Motor neuron (in vitro differentiated cells): ENCODE measurements around the gene ERFL. TPM values are rescaled to one million over a fixed set of nuclear protein-coding genes. Genes with fewer than 3 reads are reported as not detected.
A peak's percentile ranks its signal among the peaks of the same experiment; 100 is the strongest.

Experiments used
- ATAC-seq, 8 experiments: fragments of 200-7000 bp; cut with Tn5 transposase; replicated peaks in 6 of 8; 2 replicates each; pipeline ENCODE4 v1.8.0; 2021; ENCODE audit warnings: mild to moderate bottlenecking in 8 of 8, moderate library complexity in 8 of 8
- H3K27ac ChIP-seq, 2 donors: fragments of 250-450 bp; sonication (Bioruptor Pico); 2 replicates each; pipeline ENCODE4 v1.9.0; 2021; ENCODE audit warnings: antibody characterized with exemption in 2 of 2, mild to moderate bottlenecking in 2 of 2, moderate library complexity in 1 of 2
- H3K4me1 ChIP-seq, 2 donors: fragments of 250-450 bp; sonication (Bioruptor Pico); replicated peaks in 1 of 2; 2 replicates each; pipeline ENCODE4 v1.6.1; 2021; ENCODE audit warnings: antibody characterized with exemption in 2 of 2, mild to moderate bottlenecking in 2 of 2, moderate library complexity in 1 of 2
- H3K4me3 ChIP-seq, 5 donors: fragments of 250-450 bp; sonication (Bioruptor Pico); 2 replicates each; pipeline ENCODE4 v1.9.0; 2021; ENCODE audit warnings: antibody characterized with exemption in 5 of 5, mild to moderate bottlenecking in 5 of 5, moderate library complexity in 4 of 5
- WGBS, 10 experiments: fragments of 450-650 bp; shearing (Covaris generic); methylation state at CpG; one replicate each; pipeline ENCODE4 v1.0.0; 2022; 5-methylcytosine and 5-hydroxymethylcytosine counted together
- in situ Hi-C, 9 experiments: fragments of 400-800 bp; cut with MboI; loops; one replicate each; pipeline ENCODE4 v1.15.0; 2021; ENCODE audit warnings: low sequenced_read_pairs in 9 of 9, low pct_unique_long_range_greater_than_20kb in 2 of 9; ENCODE audit not compliant: unreplicated experiment in 9 of 9
- total RNA-seq, 8 experiments: library from RNA; unstranded; fragments of 300-600 nt; gene quantifications; 2 replicates each; pipeline versions ENCODE4 v1.2.3 to v1.2.4, GENCODE V29; 2022

The ERFL gene
- total RNA-seq, 8 experiments from 2014 or later = 0.25 to 1.8 (median 0.59) TPM

GRCh38 chr19:41912899-41913537 lies 15.2 kb downstream of the ERFL start:
- H3K27ac ChIP-seq = no peak overlapping the region
- no CpG with 5 or more reads among the region's 51 CpGs for WGBS, 10 experiments
- no peak overlapping the region for H3K4me3 ChIP-seq
- in situ Hi-C loops = no loop called here
- H3K4me1 ChIP-seq = peaks cover 0 to 21% of the 10 kb centered on the region in 2 donors
- ATAC-seq = peak; percentile 6 to 63 (median 50)

GRCh38 chr19:41911889-41912731 lies 16.1 kb downstream of the ERFL start:
- in situ Hi-C loops = no loop called here
- ATAC-seq = peak in 2 of 8 experiments; percentile 3 to 9
- no peak overlapping the region for H3K27ac ChIP-seq
- H3K4me3 ChIP-seq = no peak overlapping the region
- WGBS, 10 experiments = 13 to 40% methylated on average over 1 to 9 of the region's 29 CpGs; no CpG with 5 or more reads in 8 of the 10 experiments
- peaks cover 0 to 21% of the 10 kb centered on the region in 2 donors for H3K4me1 ChIP-seq

- in situ Hi-C loops = no loop called here
- ATAC-seq = peak in 1 of 8 experiments; percentile 3
These were observed 17.0 kb downstream of the ERFL start for GRCh38 chr19:41910992-41911888.

GRCh38 chr19:41910240-41910991 lies 17.8 kb downstream of the ERFL start:
- peaks cover 0 to 20% of the 10 kb centered on the region in 2 donors for H3K4me1 ChIP-seq
- H3K27ac ChIP-seq = no peak overlapping the region
- in situ Hi-C loops = no loop called here
- ATAC-seq = peak in 1 of 8 experiments; percentile 2
- 0 to 69% (median 40%) methylated on average over 1 to 4 of the region's 12 CpGs; no CpG with 5 or more reads in 3 of the 10 experiments for WGBS, 10 experiments
- no peak overlapping the region for H3K4me3 ChIP-seq

More at GRCh38 chr19:41910992-41911888, 17.0 kb downstream of the ERFL start:
- Histone ChIP-seq H3K4me3 (no peak overlapping the region), H3K27ac (no peak overlapping the region), H3K4me1 (peaks cover 0 to 21% of the 10 kb centered on the region in 2 donors)
- WGBS, 10 experiments = 0 to 100% (median 63%) methylated on average over 1 to 6 of the region's 13 CpGs; no CpG with 5 or more reads in 4 of the 10 experiments

GRCh38 chr19:41909706-41910105 lies 18.5 kb downstream of the ERFL start:
- WGBS, 10 experiments = 0 to 85% (median 22%) methylated on average over 1 to 8 of the region's 13 CpGs; no CpG with 5 or more reads in 6 of the 10 experiments
- no peak for ATAC-seq
- Histone ChIP-seq H3K4me1 (peaks cover 0 to 16% of the 10 kb centered on the region in 2 donors), H3K27ac (no peak overlapping the region), H3K4me3 (no peak overlapping the region)
- in situ Hi-C loops = no loop called here

- in situ Hi-C loops = no loop called here
- H3K4me3 ChIP-seq = no peak overlapping the region
- H3K27ac ChIP-seq = no peak overlapping the region
- ATAC-seq = no peak
- H3K4me1 ChIP-seq = peaks cover 0 to 16% of the 10 kb centered on the region in 2 donors
- WGBS, 10 experiments = 50 to 100% methylated on average over 1 to 2 of the region's 11 CpGs; no CpG with 5 or more reads in 8 of the 10 experiments
These were observed 19.4 kb downstream of the ERFL start for GRCh38 chr19:41908724-41909464.

- no CpG with 5 or more reads among the region's 25 CpGs for WGBS, 10 experiments
- Histone ChIP-seq H3K4me1 (peaks cover 0 to 8% of the 10 kb centered on the region in 2 donors), H3K4me3 (no peak overlapping the region), H3K27ac (no peak overlapping the region)
- ATAC-seq = no peak
- in situ Hi-C loops = no loop called here
These were observed 20.1 kb downstream of the ERFL start for GRCh38 chr19:41907994-41908615.

- in situ Hi-C loops = no loop called here
- Histone ChIP-seq H3K27ac (no peak overlapping the region), H3K4me1 (no peaks in the 10 kb centered on the region), H3K4me3 (no peak overlapping the region)
- ATAC-seq = peak in 2 of 8 experiments; percentile 6 to 32
- 0 to 69% (median 56%) methylated on average over 1 to 4 of the region's 21 CpGs; no CpG with 5 or more reads in 4 of the 10 experiments for WGBS, 10 experiments
These were observed 21.2 kb downstream of the ERFL start for GRCh38 chr19:41906916-41907680.

GRCh38 chr19:41906271-41906670 lies 22.0 kb downstream of the ERFL start:
- ATAC-seq = peak in 1 of 8 experiments; percentile 7
- no CpG with 5 or more reads among the region's 9 CpGs for WGBS, 10 experiments
- H3K4me1 ChIP-seq = no peaks in the 10 kb centered on the region
- in situ Hi-C loops = no loop called here
- H3K27ac ChIP-seq = no peak overlapping the region
- no peak overlapping the region for H3K4me3 ChIP-seq

- in situ Hi-C loops = no loop called here
- 93 to 100% (median 100%) methylated on average over 1 to 8 of the region's 24 CpGs; no CpG with 5 or more reads in 7 of the 10 experiments for WGBS, 10 experiments
- peak in 2 of 8 experiments; percentile 6 to 22 for ATAC-seq
- Histone ChIP-seq H3K4me1 (no peaks in the 10 kb centered on the region), H3K27ac (no peak overlapping the region), H3K4me3 (no peak overlapping the region)
These were observed 22.8 kb downstream of the ERFL start for GRCh38 chr19:41905273-41906002.
